WERI-Rb-1 (cell line): ENCODE results near the gene DYNC1I1.

ENCODE experiments used
- DNase-seq: peaks from one replicate; pipeline ENCODE4 v3.0.0-alpha.2; 2020
- H3K27ac ChIP-seq: fragments of 250-450 bp; sonication (Bioruptor Pico); 2 replicates; pipeline ENCODE4 v1.5.1; 2020; ENCODE audit warnings: mild to moderate bottlenecking, moderate library complexity
- H3K27me3 ChIP-seq: fragments of 250-450 bp; sonication (Bioruptor Pico); 2 replicates; pipeline ENCODE4 v1.5.1; 2021; ENCODE audit warnings: mild to moderate bottlenecking, low read depth, moderate library complexity; ENCODE audit not compliant: insufficient read depth, severe bottlenecking
- H3K36me3 ChIP-seq: fragments of 250-450 bp; sonication (Bioruptor Pico); 2 replicates; pipeline ENCODE4 v1.5.1; 2020; ENCODE audit warnings: mild to moderate bottlenecking, moderate library complexity
- H3K4me3 ChIP-seq: 2 replicates; pipeline ENCODE4 v1.5.1; 2011; ENCODE audit warnings: low read depth, mild to moderate bottlenecking, control low read depth, low read length
- H3K9me3 ChIP-seq: fragments of 250-450 bp; sonication (Bioruptor Pico); 2 replicates; pipeline ENCODE4 v1.5.1; 2021; ENCODE audit warnings: mild to moderate bottlenecking, moderate library complexity; ENCODE audit not compliant: severe bottlenecking
- CTCF ChIP-seq: IDR thresholded peaks from 2 replicates; pipeline ENCODE4 v1.5.1; 2011; ENCODE audit warnings: low read depth, mild to moderate bottlenecking, control low read depth, inconsistent platforms, low read length

DYNC1I1 gene

GRCh38 chr7:96120445-96121225 is 348.3 kb downstream of the DYNC1I1 start:
- H3K4me3 ChIP-seq = no peak overlapping the region
- H3K36me3 ChIP-seq = peaks cover 8% of the 10 kb centered on the region
- no peak for TF ChIP-seq CTCF
- no peaks in the 10 kb centered on the region for H3K9me3 ChIP-seq
- no peak overlapping the region for H3K27ac ChIP-seq
- no peaks in the 10 kb centered on the region for H3K27me3 ChIP-seq
- DNase-seq = no peak

GRCh38 chr7:96121752-96122151 is 349.4 kb downstream of the DYNC1I1 start:
- Histone ChIP-seq H3K9me3 (no peaks in the 10 kb centered on the region), H3K27me3 (no peaks in the 10 kb centered on the region), H3K27ac (no peak overlapping the region), H3K4me3 (no peak overlapping the region), H3K36me3 (peaks cover 8% of the 10 kb centered on the region)
- DNase-seq = no peak
- no peak for TF ChIP-seq CTCF

- DNase-seq = no peak
- peaks cover 8% of the 10 kb centered on the region for H3K36me3 ChIP-seq
- TF ChIP-seq CTCF = no peak
Measured at GRCh38 chr7:96122746-96123145, 350.4 kb downstream of the DYNC1I1 start.

GRCh38 chr7:96126382-96126781 is 354.0 kb downstream of the DYNC1I1 start:
- no peaks in the 10 kb centered on the region for H3K27me3 ChIP-seq
- no peak for TF ChIP-seq CTCF
- DNase-seq = no peak
- no peaks in the 10 kb centered on the region for H3K9me3 ChIP-seq
- peaks cover under 1% of the 10 kb centered on the region for H3K36me3 ChIP-seq
- no peak overlapping the region for H3K4me3 ChIP-seq
- H3K27ac ChIP-seq = no peak overlapping the region

More at GRCh38 chr7:96122746-96123145, 350.4 kb downstream of the DYNC1I1 start:
- H3K9me3 ChIP-seq = no peaks in the 10 kb centered on the region
- H3K27ac ChIP-seq = no peak overlapping the region
- no peaks in the 10 kb centered on the region for H3K27me3 ChIP-seq
- no peak overlapping the region for H3K4me3 ChIP-seq

DNA sequence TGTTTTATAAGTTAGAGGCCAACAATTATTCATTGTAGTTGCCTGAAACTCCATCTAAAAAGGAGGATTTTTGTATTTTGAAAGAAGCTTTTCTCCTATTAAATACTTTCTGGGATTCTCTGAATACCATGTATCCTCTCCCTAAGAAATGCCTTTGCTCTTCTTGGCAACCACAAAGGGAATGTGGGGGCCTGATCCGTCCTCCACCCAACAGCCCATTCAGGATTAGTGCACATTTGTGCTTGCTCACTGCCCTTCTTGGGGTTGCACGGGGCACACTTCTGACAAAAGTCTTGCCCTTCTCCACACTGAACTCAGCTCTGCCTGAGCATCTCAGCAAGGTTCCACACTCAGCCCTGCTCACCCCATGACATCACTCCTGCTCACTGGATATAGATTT is 355.4 kb downstream of the DYNC1I1 start:
- no peaks in the 10 kb centered on the region for H3K36me3 ChIP-seq
- no peak overlapping the region for H3K4me3 ChIP-seq
- H3K9me3 ChIP-seq = no peaks in the 10 kb centered on the region
- DNase-seq = no peak
- no peak overlapping the region for H3K27ac ChIP-seq
- TF ChIP-seq CTCF = no peak
- H3K27me3 ChIP-seq = no peaks in the 10 kb centered on the region

- H3K36me3 ChIP-seq = no peaks in the 10 kb centered on the region
- no peak for DNase-seq
- H3K27me3 ChIP-seq = no peaks in the 10 kb centered on the region
- 0 out of 2 replicates have a peak, but pooled peaks have one; percentile 16 for TF ChIP-seq CTCF
- H3K9me3 ChIP-seq = no peaks in the 10 kb centered on the region
- H3K4me3 ChIP-seq = no peak overlapping the region
- no peak overlapping the region for H3K27ac ChIP-seq
Measured at GRCh38 chr7:96131525-96131924, 359.2 kb downstream of the DYNC1I1 start.
